A172 (cell line): ENCODE data around the gene KYAT1. TPM values are rescaled to one million over a fixed set of nuclear protein-coding genes. Genes with fewer than 3 reads are reported as not detected.
"Not testable (repeated sequence)": the region's sequence is repeated elsewhere in the genome, so short reads cannot be mapped to it uniquely, and the experiment has no call there.

ENCODE experiments used
- DNase-seq: peaks from one replicate; pipeline ENCODE4 v3.0.0-alpha.2; 2015; ENCODE audit warnings: low spot score
- total RNA-seq: library from RNA; depleted of rRNA; stranded (reverse); fragments of >200 nt; shearing (Covaris generic); gene quantifications from 2 replicates; pipeline ENCODE4 v1.2.3, GENCODE V29; 2014

The KYAT1 gene
- total RNA-seq, 1 experiment from 2014 or later: 19.5 TPM

DNA sequence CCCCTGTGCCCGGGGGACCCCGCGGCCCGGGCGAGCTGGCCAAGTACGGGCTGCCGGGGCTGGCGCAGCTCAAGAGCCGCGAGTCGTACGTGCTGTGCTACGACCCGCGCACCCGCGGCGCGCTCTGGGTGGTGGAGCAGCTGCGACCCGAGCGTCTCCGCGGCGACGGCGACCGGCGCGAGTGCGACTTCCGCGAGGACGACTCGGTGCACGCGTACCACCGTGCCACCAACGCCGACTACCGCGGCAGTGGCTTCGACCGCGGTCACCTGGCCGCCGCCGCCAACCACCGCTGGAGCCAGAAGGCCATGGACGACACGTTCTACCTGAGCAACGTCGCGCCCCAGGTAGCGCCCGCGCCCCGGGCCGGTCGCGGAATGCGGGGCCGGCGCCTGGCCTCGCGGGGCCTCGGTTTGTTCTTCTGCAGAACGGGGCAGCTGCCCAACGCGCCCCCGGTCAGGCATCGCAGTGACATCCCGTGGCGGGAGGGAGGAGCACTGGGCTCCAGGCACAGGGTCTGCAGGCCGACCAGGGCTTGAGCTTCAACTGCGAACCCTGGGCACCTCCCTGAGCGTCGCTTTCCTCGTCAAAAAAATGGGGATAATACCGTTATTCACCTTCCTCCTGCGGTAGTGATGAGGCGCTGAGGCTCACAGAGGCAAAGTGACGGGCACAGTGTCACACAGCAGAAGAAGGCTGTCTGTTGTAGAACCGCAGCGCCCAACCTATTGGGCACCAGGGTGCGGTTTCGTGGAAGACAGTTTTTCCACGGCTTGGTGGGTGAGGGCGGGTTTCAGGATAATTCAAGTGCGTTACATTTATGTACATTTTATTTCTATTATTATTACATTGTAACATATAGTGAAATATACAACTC lies 62.7 kb downstream of the KYAT1 start:
- DNase-seq: no peak

DNA sequence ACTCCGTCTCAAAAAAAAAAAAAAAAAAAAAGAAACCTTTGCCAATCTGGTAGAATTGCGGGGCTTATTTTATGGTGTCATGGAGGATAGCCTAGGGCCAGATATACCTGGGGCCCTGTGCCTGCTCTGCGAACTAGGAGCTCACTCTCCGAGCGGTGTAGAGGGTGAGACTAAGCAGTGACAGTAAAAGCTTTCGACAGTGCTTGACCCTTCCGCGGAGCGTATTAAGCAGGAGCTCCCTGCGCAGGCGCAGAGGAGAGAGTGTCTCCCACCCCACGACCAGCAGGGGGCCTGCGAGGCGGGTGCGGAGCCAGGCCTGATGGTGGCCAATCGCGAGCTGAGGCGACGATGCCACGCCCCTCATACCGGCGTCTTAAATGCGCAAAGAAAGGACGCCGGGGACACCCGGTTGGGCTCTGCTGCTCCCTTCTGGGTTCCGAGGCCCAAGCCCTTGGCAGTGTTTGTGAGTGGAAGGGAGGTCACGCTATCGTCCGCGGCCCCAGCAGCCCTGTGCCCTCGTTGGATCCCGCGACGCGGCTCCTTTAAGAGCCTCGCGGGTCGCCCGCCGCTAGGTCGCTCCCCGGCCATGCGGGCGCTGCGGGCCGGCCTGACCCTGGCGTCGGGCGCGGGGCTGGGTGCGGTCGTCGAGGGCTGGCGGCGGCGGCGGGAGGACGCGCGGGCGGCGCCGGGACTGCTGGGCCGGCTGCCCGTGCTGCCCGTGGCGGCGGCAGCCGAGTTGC lies 63.5 kb downstream of the KYAT1 start, which contains the start of gene ENDOG:
Gene ENDOG, plus strand, starts transcription at position 402 of the 740 bp plus-strand sequence. Its CDS starts 185 bp downstream, at position 587.
- peak; percentile 97 for DNase-seq

DNA sequence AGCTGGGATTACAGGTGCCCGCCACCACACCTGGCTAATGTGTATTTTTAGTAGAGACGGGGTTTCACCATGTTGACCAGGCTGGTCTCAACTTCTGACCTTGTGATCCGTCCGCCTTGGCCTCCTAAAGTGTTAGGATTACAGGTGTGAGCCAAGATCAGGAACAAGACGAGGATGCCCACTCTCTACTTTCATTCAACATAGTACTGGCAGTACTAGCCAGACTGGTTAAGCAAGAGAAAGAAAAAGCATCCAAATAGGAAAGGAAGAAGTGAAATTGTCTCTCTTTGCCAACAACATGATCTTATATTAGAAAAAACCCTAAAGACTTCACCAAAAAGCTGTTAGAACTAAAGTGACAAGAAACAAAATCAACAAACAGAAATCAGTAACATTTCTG lies 70.9 kb downstream of the KYAT1 start:
- DNase-seq: no peak

DNA sequence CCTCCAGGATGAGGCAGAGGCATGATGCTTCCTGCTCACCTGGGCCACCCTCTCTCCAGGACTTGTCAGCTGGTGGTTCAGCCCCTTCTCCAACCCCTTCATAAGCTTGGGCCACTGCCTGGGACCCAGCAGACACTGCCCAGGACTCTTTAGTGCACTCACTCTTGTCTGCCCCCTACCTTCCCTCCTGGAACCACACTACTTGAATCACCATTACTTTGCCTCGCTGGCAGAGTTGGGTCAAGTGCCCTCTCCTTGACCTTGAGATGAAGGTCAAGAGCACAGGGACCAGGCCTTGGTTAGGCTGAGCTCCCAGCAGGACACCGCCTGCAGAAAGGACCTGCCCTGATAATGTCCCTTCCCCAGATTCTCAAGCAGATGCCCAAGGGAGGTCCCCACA lies 71.9 kb downstream of the KYAT1 start:
- DNase-seq: no peak

DNA sequence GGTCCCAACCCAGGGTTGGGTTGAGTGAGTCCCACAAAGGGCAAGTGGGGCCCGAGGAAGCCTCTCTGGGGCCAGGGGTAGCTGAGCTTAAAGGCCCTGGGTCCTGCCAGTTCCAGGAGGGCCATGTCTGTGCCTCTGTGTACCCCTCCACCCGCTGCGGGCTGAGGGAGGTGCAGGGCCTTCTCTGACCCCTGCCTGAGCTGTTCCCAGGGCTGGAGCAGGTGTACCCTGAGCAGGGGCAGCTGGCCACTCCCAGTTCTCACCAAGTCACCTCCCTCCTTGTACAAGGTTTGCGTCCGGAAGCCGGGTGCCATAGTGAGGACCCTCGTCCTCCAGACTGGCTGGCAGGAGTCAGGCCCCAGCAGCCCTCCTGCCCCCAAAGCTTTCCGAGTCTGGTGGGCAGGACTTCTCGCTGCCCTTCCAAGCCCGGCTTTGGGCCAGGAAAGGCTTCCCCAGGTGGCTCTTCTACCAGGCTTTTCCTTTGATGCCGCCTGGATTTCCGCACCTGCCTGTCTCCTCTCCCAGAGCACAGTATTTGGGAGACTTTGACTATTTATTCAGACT lies 72.6 kb downstream of the KYAT1 start:
- DNase-seq: no peak

DNA sequence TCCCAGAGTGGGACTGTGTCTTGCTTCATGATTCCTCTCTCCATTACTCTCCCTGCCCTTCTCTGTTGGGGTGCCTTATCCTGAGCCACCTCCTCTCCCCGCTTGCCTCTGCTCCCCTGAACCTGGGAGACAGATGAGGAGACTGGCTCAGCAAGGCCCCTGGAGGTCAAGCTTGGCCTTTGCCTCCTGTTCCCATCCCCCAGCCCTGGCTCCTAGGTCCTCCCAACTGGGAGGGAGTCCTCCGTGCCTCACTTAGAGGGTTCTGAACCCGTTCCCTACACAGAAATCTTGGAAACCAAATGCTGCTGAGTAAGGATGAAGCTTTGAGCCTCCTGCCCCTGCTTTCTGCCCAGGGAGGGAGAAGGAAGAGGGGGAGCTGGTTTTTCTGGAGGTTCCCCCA lies 73.2 kb downstream of the KYAT1 start:
- DNase-seq: no peak

DNA sequence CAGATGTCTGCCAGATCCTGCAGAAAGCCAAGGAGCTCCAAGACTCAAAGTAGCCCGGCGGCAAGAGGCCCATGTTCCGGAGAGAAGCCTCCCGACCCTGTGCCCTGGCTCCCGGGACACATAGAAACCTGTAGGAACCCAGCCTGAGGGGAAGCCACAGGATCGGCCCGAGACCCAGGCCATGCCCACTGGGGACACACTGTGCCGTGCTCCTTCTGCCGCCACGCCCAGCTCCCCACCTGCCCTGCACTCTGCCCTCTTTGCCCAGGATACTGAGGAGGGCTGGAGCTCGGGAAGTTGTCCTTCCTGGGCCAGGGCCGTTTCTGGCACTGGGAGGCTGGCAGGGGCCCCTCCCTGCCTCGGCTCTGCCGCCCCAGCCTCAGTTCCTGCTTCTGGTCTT lies 73.9 kb downstream of the KYAT1 start:
- DNase-seq: no peak

DNA sequence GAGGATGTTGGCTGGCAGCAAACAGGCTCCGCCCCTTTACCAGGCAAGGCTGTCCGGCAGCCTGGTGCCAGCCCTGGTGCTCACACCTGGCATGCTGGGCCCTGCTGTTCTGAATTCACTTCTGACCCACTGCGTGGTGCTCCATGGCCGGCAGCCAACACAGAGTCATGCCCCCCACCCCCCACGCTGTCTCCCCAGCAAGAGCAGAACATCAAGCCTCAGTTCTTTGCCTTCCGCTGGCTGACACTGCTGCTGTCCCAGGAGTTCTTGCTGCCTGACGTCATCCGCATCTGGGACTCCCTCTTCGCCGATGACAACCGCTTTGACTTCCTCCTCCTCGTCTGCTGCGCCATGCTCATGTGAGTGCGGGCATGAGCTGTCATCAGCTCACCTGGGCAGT lies 76.1 kb downstream of the KYAT1 start:
- no peak for DNase-seq

DNA sequence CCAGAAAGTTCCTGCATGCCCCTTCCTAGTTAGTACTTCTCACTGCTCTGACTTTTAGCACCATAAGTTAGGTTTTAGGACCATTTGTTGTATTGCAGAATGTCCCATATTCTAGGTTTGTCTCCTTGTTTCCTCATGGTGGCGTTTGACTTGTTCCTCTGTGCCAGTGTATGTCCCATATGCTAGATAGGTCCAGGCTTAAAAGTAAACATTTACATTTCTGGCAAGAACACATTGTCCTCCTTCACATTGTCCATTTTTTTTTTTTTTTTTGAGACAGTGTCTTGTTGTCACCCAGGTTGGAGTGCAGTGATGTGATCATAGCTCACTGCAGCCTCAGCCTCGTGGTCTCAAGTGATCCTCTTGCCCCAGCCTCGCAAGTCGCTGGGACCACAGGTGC lies 79.3 kb downstream of the KYAT1 start:
- no peak for DNase-seq

DNA sequence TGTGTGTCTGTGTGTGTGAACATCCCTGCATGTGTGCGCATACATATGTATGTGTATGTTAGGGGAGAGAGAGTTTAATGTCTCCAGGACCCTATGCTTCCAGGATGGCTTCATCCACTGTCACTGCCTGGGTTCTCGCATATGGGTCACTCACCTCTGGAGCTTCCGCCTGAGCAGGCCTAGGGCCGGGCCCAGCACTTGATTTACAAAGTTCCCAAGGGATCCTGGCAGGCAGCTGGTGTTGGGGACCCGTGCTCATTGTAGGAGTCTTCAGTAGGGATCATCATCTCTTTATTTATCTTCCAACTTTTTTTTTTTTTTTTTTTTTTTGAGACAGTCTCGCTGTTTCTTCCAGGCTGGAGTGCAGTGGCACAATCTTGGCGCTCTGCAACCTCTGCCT lies 81.7 kb downstream of the KYAT1 start:
- DNase-seq: no peak

DNA sequence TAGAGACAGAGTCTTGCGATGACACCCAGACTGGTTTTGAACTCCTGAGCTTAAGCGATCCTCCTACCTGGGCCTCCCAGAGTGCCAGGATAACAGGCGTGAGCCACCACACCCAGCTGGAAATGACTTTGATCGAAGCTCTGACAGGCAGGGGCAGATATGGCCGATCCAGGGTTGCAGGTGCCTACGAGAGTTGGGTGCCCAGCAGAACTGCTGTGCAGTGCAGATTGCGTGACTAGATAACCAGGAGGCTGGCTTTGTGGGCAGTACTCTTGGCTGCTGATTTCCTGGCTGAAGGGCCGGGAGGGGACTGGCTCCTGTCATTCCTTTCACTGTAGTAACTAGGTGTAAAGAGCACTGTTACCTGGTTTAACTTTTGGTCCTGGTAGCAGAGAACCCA lies 82.9 kb downstream of the KYAT1 start:
- DNase-seq: no peak

DNA sequence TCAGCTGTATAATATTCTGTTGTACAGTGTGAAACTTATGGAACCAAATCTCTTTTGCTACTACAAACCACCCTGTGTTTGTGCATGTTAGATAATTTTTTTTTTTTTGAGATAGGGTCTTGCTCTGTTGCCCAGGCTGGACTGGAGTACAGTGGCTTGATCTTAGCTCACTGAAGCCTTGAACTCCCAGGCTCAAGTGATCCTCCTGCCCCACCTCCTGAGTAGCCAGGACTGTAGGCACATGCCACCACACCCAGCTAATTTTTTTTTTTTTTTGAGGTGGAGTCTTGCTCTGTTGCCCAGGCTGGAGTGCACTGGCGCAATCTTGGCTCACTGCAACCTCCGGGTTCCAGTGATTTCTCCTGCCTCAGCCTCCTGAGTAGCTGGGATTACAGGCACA lies 86.8 kb downstream of the KYAT1 start:
- DNase-seq: not testable (repeated sequence)

DNA sequence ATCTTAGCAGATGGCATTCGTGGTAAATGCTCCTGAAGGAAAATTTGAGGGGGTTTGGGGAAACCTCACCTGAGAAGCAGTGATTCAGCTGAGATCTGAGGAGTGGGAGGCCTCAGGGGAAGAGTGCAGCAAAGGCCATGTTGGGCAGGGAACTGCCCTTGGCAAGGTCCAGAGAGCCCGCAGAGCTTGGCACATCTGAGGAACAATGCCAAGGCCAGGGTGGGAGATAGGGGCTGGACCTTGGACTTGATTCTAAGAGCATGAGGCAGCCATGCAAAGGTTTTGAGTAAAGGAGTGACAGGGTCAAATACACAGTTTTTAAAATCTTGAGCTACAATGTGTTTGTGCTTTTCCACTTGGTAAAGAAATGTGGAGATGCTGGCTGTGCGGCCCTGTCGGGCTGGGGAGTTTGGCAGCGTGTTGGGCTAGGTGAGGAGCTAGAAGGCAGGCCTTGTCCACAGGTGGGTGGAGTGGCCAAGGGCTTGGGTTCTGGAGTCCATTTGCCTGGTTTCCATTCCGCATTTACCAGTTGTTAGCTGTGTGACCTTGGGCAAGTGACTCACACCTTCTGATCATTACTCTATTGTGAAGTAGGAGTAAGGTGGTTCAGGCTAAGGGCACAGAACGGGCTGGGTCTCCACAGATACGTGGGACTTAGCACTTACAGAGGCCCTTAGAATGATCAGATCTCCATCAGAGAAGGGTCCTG lies 88.6 kb downstream of the KYAT1 start:
- no peak for DNase-seq

DNA sequence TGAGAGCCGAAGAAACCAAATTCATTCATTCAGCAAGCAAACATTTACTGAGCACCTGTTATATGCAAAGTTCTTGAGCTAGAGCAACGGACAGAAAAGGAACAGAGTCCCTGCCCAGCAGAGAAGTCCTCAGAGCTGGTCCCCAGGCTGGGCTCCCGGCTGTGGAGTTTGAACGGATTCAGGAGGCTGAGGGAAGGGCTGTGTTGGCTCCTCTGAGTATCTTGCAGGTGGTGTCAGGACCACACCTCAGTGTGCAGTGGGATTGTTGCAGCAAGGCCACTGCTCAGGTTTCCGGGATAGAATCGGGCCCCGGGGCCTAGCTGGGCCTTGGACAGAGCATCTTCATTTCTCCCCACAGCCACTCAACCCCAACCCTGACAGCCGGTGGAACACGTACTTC lies 89.6 kb downstream of the KYAT1 start:
- no peak for DNase-seq

DNA sequence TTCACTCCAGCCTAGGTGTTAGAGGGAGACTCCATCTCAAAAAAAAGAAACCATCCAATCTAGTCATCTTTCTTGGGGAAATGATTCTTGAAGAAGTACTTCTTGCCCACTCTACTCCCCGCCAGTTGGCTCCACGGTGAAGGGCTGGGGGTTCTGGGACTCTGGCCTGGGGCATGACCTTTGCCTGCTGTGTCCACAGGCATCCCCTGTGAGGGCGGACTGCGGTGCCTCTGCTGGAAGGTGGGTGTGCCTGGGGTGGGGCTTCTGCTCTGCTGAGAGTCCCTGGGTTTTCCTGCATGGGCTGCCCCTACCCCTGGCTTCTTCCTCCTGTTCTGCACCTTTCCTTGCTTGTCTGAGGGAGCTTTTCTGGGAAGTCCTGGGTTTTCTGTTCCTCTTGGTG lies 91.2 kb downstream of the KYAT1 start:
- no peak for DNase-seq

DNA sequence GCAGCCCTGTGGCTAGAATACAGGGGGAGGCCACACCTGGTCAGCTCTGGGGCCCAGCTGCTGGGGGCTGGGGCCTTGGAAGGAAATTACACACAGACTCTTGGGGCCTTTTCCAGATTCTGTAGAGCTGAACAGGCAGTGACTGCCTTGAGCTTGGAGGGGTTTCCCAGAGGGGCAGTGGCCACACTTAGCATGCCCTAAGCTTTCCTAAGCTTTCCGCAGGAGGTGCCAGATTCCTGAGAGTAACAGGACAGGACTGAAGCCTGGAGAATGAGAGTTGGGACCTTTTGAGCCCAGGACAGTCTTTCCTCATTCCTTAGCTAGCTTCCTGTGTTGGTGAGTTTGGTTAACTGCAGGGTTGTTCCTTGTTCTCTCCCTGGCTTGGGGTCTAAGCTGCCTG lies 93.3 kb downstream of the KYAT1 start:
- DNase-seq: no peak

DNA sequence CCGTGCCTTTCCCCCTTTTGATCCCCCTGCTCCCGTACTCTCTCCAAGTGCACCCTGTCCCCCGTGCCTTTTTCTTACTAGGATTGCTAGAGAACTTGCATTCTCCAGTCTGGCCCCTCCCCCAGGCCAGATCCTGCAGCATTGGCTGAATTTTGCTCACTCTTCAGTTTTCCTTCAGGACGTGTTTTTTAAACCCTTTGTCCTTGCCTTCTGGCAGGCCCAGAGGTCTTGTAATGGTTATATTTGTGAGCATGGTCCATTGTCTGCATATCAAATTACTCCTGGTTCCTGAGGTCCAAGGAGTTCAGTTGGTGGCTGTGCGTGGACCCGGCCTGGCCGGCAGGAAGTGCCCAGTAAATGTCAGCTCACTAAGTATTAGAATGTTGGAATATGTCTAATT lies 94.1 kb downstream of the KYAT1 start:
- DNase-seq: no peak

DNA sequence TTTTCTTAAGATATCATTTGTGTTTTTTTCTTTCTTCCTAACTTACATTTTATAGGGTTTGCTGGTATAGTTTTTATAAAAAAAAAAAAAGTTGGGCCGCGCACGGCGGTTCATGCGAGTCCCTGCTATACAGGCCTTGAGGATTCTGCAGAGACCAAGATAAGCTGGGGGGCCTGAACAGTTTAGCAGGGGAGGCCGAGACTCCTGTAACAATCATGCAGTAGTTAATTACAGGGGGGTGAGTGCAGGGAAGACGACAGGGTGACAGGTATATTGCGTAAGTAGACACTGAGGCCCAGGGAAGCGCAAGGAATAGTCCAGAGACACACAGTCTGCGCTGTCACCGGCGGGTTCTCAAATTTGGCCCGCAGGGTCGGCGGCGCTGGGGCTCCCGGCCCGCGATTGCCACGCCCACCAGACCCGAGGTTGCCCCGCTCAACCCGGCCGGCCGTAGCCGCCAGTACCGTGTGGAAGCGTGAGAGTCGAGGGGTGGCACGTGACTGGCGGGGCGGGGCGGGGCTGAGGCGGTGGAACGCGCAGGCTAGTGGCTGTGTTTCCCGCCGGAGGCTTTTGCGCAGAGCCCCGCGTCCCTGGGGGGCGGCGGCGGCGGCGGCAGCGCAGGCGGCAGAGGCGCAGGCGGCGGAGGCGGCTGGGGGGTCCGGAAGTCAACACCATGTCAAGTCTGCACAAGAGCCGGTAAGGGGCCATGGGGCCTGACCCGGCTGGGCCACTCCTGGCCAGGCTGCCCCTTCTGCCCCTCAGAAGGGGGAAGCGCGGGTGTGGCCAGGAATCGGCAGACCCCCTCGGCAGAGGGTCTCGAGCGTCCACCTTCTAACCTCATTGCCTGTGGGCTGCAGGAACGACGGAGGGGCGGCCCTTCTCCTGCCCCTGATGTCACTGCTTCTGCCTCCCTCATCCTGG lies 94.8 kb downstream of the KYAT1 start, which contains the start of gene TBC1D13:
Gene TBC1D13, plus strand, starts transcription at position 573 of the 921 bp plus-strand sequence. Its CDS starts 101 bp downstream, at position 674.
- peak; percentile 76 for DNase-seq

DNA sequence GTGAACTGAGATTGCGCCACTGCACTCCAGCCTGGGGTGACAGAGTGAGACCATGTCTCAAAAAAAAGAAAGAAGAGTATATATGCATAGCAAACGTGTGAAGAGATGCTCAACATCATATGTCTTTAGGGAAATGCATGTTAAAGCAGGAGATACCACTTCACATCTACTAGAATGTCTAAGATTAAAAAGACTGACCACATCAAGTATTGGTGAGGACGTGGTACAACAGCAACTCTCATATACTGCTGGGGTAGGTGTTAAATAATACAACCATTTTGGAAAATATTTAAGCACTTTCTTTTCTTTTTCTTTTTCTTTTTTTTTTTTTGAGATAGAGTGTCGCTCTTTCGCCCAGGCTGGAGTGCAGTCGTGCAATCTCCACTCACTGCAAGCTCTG lies 96.3 kb downstream of the KYAT1 start:
- DNase-seq: no peak
